ENCODE measurements around the gene CISH. TPM values are rescaled to one million over a fixed set of nuclear protein-coding genes. Genes with fewer than 3 reads are reported as not detected.
A peak's percentile ranks its signal among the peaks of the same experiment; 100 is the strongest.

The CISH gene
- total and polyA plus RNA-seq, 9 of the 15 experiments (the other 6 are each of a cell fraction or from before 2014, with no cell fraction given): 1.7 to 47.7 (median 18.3) TPM

GRCh38 chr3:50616003-50616769 lies 4.6 kb upstream of the CISH start (continued):
- TF ChIP-seq REST (IDR thresholded peaks at IDR 0.05; ENCODE audit: borderline replicate concordance) (peak; percentile 69; the same call in 1 of the 2 replicates), REST (CRISPR knock-in tag; IDR thresholded peaks at IDR 0.05; ENCODE audit: low read depth) (no peak), TSHZ1 (CRISPR knock-in tag; IDR thresholded peaks at IDR 0.05) (no peak), ZNF785 (CRISPR knock-in tag; IDR thresholded peaks at IDR 0.05) (no peak), TCF7L2 (IDR thresholded peaks at IDR 0.05; ENCODE audit: low read depth, low read length) (no peak), SMC3 (conservative IDR thresholded peaks at IDR 0.05; ENCODE audit: insufficient read depth, low read depth, low read length) (peak; percentile 72; the same call in 1 of the 2 replicates), FOSL1 (tag; conservative IDR thresholded peaks at IDR 0.05) (0 out of 2 replicates have a peak, but pooled peaks have one; percentile 5), ZNF740 (CRISPR knock-in tag; IDR thresholded peaks at IDR 0.05) (peak; percentile 34; the same call in 1 of the 2 replicates), ZNF740 (tag; IDR thresholded peaks at IDR 0.05) (no peak), TAF7 (tag; IDR thresholded peaks at IDR 0.05) (no peak), CEBPB (tag; IDR thresholded peaks at IDR 0.05) (0 out of 2 replicates have a peak, but pooled peaks have one; percentile 12), ZNF184 (CRISPR knock-in tag; IDR thresholded peaks at IDR 0.05) (peak; percentile 96), ZNF707 (CRISPR knock-in tag; conservative IDR thresholded peaks at IDR 0.05) (no peak)

All from K562 (cell line).